ENCODE measurements around the gene DLGAP1.

DLGAP1 gene

GRCh38 chr18:3513481-3513880 lies 941.6 kb downstream of the DLGAP1 start:
- Histone ChIP-seq H3K36me3 (no peaks in the 10 kb centered on the region), H3K4me3 (ENCODE audit: low read depth, low read length) (no peak overlapping the region), H3K4me1 (no peaks in the 10 kb centered on the region), H3K9me3 (no peaks in the 10 kb centered on the region), H3K27me3 (no peaks in the 10 kb centered on the region)
- no peak for DNase-seq
- no peak for TF ChIP-seq CTCF (IDR thresholded peaks at IDR 0.05; ENCODE audit: low read depth, low read length)

GRCh38 chr18:3511980-3512379 lies 943.1 kb downstream of the DLGAP1 start:
- Histone ChIP-seq H3K4me3 (ENCODE audit: low read depth, low read length) (no peak overlapping the region), H3K27me3 (no peaks in the 10 kb centered on the region), H3K9me3 (no peaks in the 10 kb centered on the region), H3K4me1 (no peaks in the 10 kb centered on the region), H3K36me3 (no peaks in the 10 kb centered on the region)
- no peak for TF ChIP-seq CTCF (IDR thresholded peaks at IDR 0.05; ENCODE audit: low read depth, low read length)
- DNase-seq, result no peak

GRCh38 chr18:3510896-3511295 lies 944.2 kb downstream of the DLGAP1 start:
- no peaks in the 10 kb centered on the region for H3K36me3 ChIP-seq
- H3K4me3 ChIP-seq (ENCODE audit: low read depth, low read length), result no peak overlapping the region
- H3K27me3 ChIP-seq, result no peaks in the 10 kb centered on the region
- no peaks in the 10 kb centered on the region for H3K4me1 ChIP-seq
- no peak for TF ChIP-seq CTCF (IDR thresholded peaks at IDR 0.05; ENCODE audit: low read depth, low read length)
- no peaks in the 10 kb centered on the region for H3K9me3 ChIP-seq
- no peak for DNase-seq

GRCh38 chr18:3510024-3510423 lies 945.1 kb downstream of the DLGAP1 start:
- no peaks in the 10 kb centered on the region for H3K4me1 ChIP-seq

GRCh38 chr18:3508576-3509549 lies 946.2 kb downstream of the DLGAP1 start:
- H3K27me3 ChIP-seq, result no peaks in the 10 kb centered on the region
- no peak for DNase-seq
- H3K4me1 ChIP-seq, result no peaks in the 10 kb centered on the region
- no peaks in the 10 kb centered on the region for H3K9me3 ChIP-seq
- no peak for TF ChIP-seq CTCF (IDR thresholded peaks at IDR 0.05; ENCODE audit: low read depth, low read length)
- H3K4me3 ChIP-seq (ENCODE audit: low read depth, low read length), result no peak overlapping the region
- H3K36me3 ChIP-seq, result no peaks in the 10 kb centered on the region

More at GRCh38 chr18:3510024-3510423, 945.1 kb downstream of the DLGAP1 start:
- TF ChIP-seq CTCF (IDR thresholded peaks at IDR 0.05; ENCODE audit: low read depth, low read length), result no peak
- H3K27me3 ChIP-seq, result no peaks in the 10 kb centered on the region
- H3K9me3 ChIP-seq, result no peaks in the 10 kb centered on the region
- H3K4me3 ChIP-seq (ENCODE audit: low read depth, low read length), result no peak overlapping the region
- no peak for DNase-seq
- H3K36me3 ChIP-seq, result no peaks in the 10 kb centered on the region

- H3K4me1 ChIP-seq, result no peaks in the 10 kb centered on the region
- no peak for DNase-seq
- H3K9me3 ChIP-seq, result no peaks in the 10 kb centered on the region
- no peaks in the 10 kb centered on the region for H3K36me3 ChIP-seq
- H3K27me3 ChIP-seq, result peaks cover 6% of the 10 kb centered on the region; the same call in 1 of the 2 replicates
- no peak for TF ChIP-seq CTCF (IDR thresholded peaks at IDR 0.05; ENCODE audit: low read depth, low read length)
- H3K4me3 ChIP-seq (ENCODE audit: low read depth, low read length), result no peak overlapping the region
Observed at GRCh38 chr18:3504637-3505036, 950.5 kb downstream of the DLGAP1 start.
